Central memory CD4-positive, alpha-beta T cell (primary cell): Measurements from ENCODE around the gene LRRC74A.
A peak's percentile ranks its signal among the peaks of the same experiment; 100 is the strongest.

Source experiments
- DNase-seq: peaks from one replicate; pipeline ENCODE4 v3.0.0; 2022
- total RNA-seq, 3 experiments: gene quantifications; one replicate each; lab custom pipeline; 2026; lab: John Stamatoyannopoulos, UW

LRRC74A gene
- 0 to 0.05 (median 0) reads per million in 3 experiments for total RNA-seq

GRCh38 chr14:76826122-76826521, at the start of gene LRRC74A:
Gene LRRC74A (plus strand): TSS chr14:76826408. CDS start chr14:76826698, 290 bp downstream.
- no peak for DNase-seq

GRCh38 chr14:76776428-76777251, 49.6 kb upstream of the LRRC74A start:
- DNase-seq: no peak

GRCh38 chr14:76777721-76778120, 48.5 kb upstream of the LRRC74A start:
- DNase-seq: no peak

GRCh38 chr14:76778546-76779215, 47.5 kb upstream of the LRRC74A start:
- DNase-seq: no peak

GRCh38 chr14:76779221-76780057, 46.8 kb upstream of the LRRC74A start:
- no peak for DNase-seq

- no peak for DNase-seq
Observed at GRCh38 chr14:76780058-76780345, 46.2 kb upstream of the LRRC74A start.

- no peak for DNase-seq
Observed at GRCh38 chr14:76780360-76780759, 45.8 kb upstream of the LRRC74A start.

GRCh38 chr14:76780875-76781647, 45.1 kb upstream of the LRRC74A start:
- no peak for DNase-seq

- no peak for DNase-seq
Observed at GRCh38 chr14:76781648-76782051, 44.6 kb upstream of the LRRC74A start.

- DNase-seq: no peak
Observed at GRCh38 chr14:76782115-76782884, 43.9 kb upstream of the LRRC74A start.

- DNase-seq: no peak
Observed at GRCh38 chr14:76782885-76783566, 43.2 kb upstream of the LRRC74A start.

- no peak for DNase-seq
Observed at GRCh38 chr14:76784266-76784874, 41.8 kb upstream of the LRRC74A start.

GRCh38 chr14:76784881-76785280, 41.3 kb upstream of the LRRC74A start:
- DNase-seq: peak; percentile 56

- DNase-seq: no peak
Observed at GRCh38 chr14:76786601-76787000, 39.6 kb upstream of the LRRC74A start.

GRCh38 chr14:76792422-76792821, 33.8 kb upstream of the LRRC74A start:
- DNase-seq: no peak

GRCh38 chr14:76793324-76793723, 32.9 kb upstream of the LRRC74A start:
- DNase-seq: no peak

- DNase-seq: no peak
Observed at GRCh38 chr14:76793956-76794355, 32.3 kb upstream of the LRRC74A start.

- DNase-seq: no peak
Observed at GRCh38 chr14:76806446-76806845, 19.8 kb upstream of the LRRC74A start.

GRCh38 chr14:76808011-76808410, 18.2 kb upstream of the LRRC74A start:
- DNase-seq: no peak

GRCh38 chr14:76808990-76809389, 17.2 kb upstream of the LRRC74A start:
- DNase-seq: no peak

- DNase-seq: no peak
Observed at GRCh38 chr14:76810525-76810924, 15.7 kb upstream of the LRRC74A start.
